ENCODE results near the gene WDR90.

The WDR90 gene

GRCh38 chr16:716768-717325, 67.7 kb downstream of the WDR90 start:
- TF ChIP-seq CTCF (IDR thresholded peaks at IDR 0.05; ENCODE audit: insufficient read depth, low read depth, low read length, missing control alignments), result no peak
- H3K4me3 ChIP-seq (ENCODE audit: low read depth, low read length), result no peak overlapping the region
- DNase-seq (ENCODE audit: low read depth), result no peak

Data from GM12865 (cell line).